CD4-positive, CD25-positive, alpha-beta regulatory T cell (primary cell): Measurements from ENCODE around the gene SLC35E1. TPM values are rescaled to one million over a fixed set of nuclear protein-coding genes. Genes with fewer than 3 reads are reported as not detected.

ENCODE experiments used
- ATAC-seq, 2 donors: fragments of 150-1000 bp; cut with Tn5 transposase; one replicate each; pipeline ENCODE4 v1.10.0; 2021; ENCODE audit warnings: low read depth in 2 of 2, moderate number of reproducible peaks in 2 of 2, moderate library complexity in 1 of 2
- DNase-seq, 3 donors: peaks; one replicate each; pipeline versions ENCODE4 v3.0.0 to v3.0.0-alpha.2; 2012 to 2022; ENCODE audit warnings: mixed read lengths in 1 of 3
- H3K27ac ChIP-seq: one replicate; pipeline ENCODE4 v1.7.0; 2013; ENCODE audit warnings: mild to moderate bottlenecking, low read length; ENCODE audit not compliant: insufficient read depth, poor library complexity, severe bottlenecking
- H3K27me3 ChIP-seq: one replicate; pipeline ENCODE4 v1.7.0; 2013; ENCODE audit warnings: low read length; ENCODE audit not compliant: control insufficient read depth, insufficient read depth
- H3K36me3 ChIP-seq: one replicate; pipeline ENCODE4 v1.7.0; 2013; ENCODE audit warnings: mild to moderate bottlenecking, low read length, moderate library complexity; ENCODE audit not compliant: control insufficient read depth, insufficient read depth
- H3K4me1 ChIP-seq: 2 replicates; pipeline ENCODE4 v1.7.0; 2013; ENCODE audit warnings: mild to moderate bottlenecking, low read length; ENCODE audit not compliant: insufficient read depth, control insufficient read depth, poor library complexity, severe bottlenecking
- H3K4me3 ChIP-seq: one replicate; pipeline ENCODE4 v1.7.0; 2013; ENCODE audit warnings: low read depth, mild to moderate bottlenecking, low read length, moderate library complexity
- H3K9me3 ChIP-seq, 2 experiments: 1 replicate in 1 of 2; 2 replicates in 1 of 2; pipeline ENCODE4 v1.7.0; 2013; ENCODE audit warnings: low read length in 2 of 2, mild to moderate bottlenecking in 1 of 2, moderate library complexity in 1 of 2; ENCODE audit not compliant: control insufficient read depth in 2 of 2
- H3K27ac Mint-ChIP-seq, 3 donors: one replicate each; pipeline ENCODE4 v1.8.0; 2020 to 2022; ENCODE audit warnings: mild to moderate bottlenecking in 3 of 3, mixed read lengths in 3 of 3, moderate library complexity in 2 of 3
- H3K27me3 Mint-ChIP-seq: one replicate; pipeline ENCODE4 v1.8.0; 2022; ENCODE audit warnings: mild to moderate bottlenecking, mixed read lengths
- H3K36me3 Mint-ChIP-seq: one replicate; pipeline ENCODE4 v1.8.0; 2020; ENCODE audit warnings: mixed read lengths
- H3K4me1 Mint-ChIP-seq, 4 donors: one replicate each; pipeline ENCODE4 v1.8.0; 2020 to 2022; ENCODE audit warnings: mixed read lengths in 4 of 4, mild to moderate bottlenecking in 1 of 4
- H3K4me3 Mint-ChIP-seq, 4 donors: one replicate each; pipeline ENCODE4 v1.8.0; 2020 to 2022; ENCODE audit warnings: mild to moderate bottlenecking in 4 of 4, mixed read lengths in 4 of 4, moderate library complexity in 3 of 4
- H3K9me3 Mint-ChIP-seq, 7 donors: one replicate each; pipeline ENCODE4 v1.8.0; 2020 to 2022; ENCODE audit warnings: mixed read lengths in 7 of 7, mild to moderate bottlenecking in 3 of 7, moderate library complexity in 2 of 7
- polyA plus RNA-seq, 4 donors: library from polyadenylated mRNA; unstranded; fragments of 300-500 nt; fragmentation: Illumina TruSeq; gene quantifications; one replicate each; pipeline ENCODE4 v1.2.3, GENCODE V29; 2021
- total RNA-seq: library from RNA; stranded (reverse); gene quantifications from one replicate; pipeline ENCODE4 v1.2.3, GENCODE V29; 2022

SLC35E1 gene
- total and polyA plus RNA-seq, 5 donors from 2014 or later: 19.0 to 93.1 (median 28.2) TPM

GRCh38 chr19:16531380-16531669 is 40.9 kb downstream of the SLC35E1 start:
- peaks cover 19% of the 10 kb centered on the region for H3K36me3 Mint-ChIP-seq
- DNase-seq (no peak), ATAC-seq (no peak)
- H3K27me3 Mint-ChIP-seq: no peaks in the 10 kb centered on the region
- no peak overlapping the region for H3K4me3 Mint-ChIP-seq
- H3K36me3 ChIP-seq: peaks cover 94% of the 10 kb centered on the region
- no peaks in the 10 kb centered on the region for H3K27me3 ChIP-seq
- peaks cover 0 to 2% (median 0%) of the 10 kb centered on the region in 4 donors for H3K4me1 Mint-ChIP-seq
- no peaks in the 10 kb centered on the region for H3K4me1 ChIP-seq
- H3K4me3 ChIP-seq: no peak overlapping the region
- no peaks in the 10 kb centered on the region for H3K9me3 Mint-ChIP-seq
- no peak overlapping the region for H3K27ac ChIP-seq
- no peak overlapping the region for H3K27ac Mint-ChIP-seq
- H3K9me3 ChIP-seq: no peaks in the 10 kb centered on the region

- peaks cover 19% of the 10 kb centered on the region for H3K36me3 Mint-ChIP-seq
- peaks cover 94% of the 10 kb centered on the region for H3K36me3 ChIP-seq
- no peak overlapping the region for H3K27ac Mint-ChIP-seq
- H3K4me1 Mint-ChIP-seq: peaks cover 0 to 2% (median 0%) of the 10 kb centered on the region in 4 donors
- no peaks in the 10 kb centered on the region for H3K9me3 ChIP-seq
- H3K9me3 Mint-ChIP-seq: no peaks in the 10 kb centered on the region
- no peaks in the 10 kb centered on the region for H3K4me1 ChIP-seq
- H3K27me3 ChIP-seq: no peaks in the 10 kb centered on the region
- H3K4me3 Mint-ChIP-seq: no peak overlapping the region
- DNase-seq (no peak), ATAC-seq (no peak)
- H3K27ac ChIP-seq: no peak overlapping the region
- H3K27me3 Mint-ChIP-seq: no peaks in the 10 kb centered on the region
- no peak overlapping the region for H3K4me3 ChIP-seq
These were observed 41.5 kb downstream of the SLC35E1 start for GRCh38 chr19:16530540-16531379.

- no peaks in the 10 kb centered on the region for H3K4me1 ChIP-seq
- H3K36me3 ChIP-seq: peaks cover 91% of the 10 kb centered on the region
- Mint-ChIP-seq H3K27ac (no peak overlapping the region), H3K36me3 (peaks cover 19% of the 10 kb centered on the region), H3K4me3 (no peak overlapping the region), H3K4me1 (peaks cover 0 to 2% (median 0%) of the 10 kb centered on the region in 4 donors), H3K27me3 (no peaks in the 10 kb centered on the region), H3K9me3 (no peaks in the 10 kb centered on the region)
- H3K27ac ChIP-seq: no peak overlapping the region
- no peak overlapping the region for H3K4me3 ChIP-seq
- H3K9me3 ChIP-seq: no peaks in the 10 kb centered on the region
- no peak for ATAC-seq
- no peaks in the 10 kb centered on the region for H3K27me3 ChIP-seq
- no peak for DNase-seq
These were observed 42.6 kb downstream of the SLC35E1 start for GRCh38 chr19:16529466-16530144.

- H3K27me3 ChIP-seq: no peaks in the 10 kb centered on the region
- H3K27me3 Mint-ChIP-seq: no peaks in the 10 kb centered on the region
- H3K4me3 ChIP-seq: no peak overlapping the region
- ATAC-seq: peak in 1 of 2 donors; percentile 38
- peaks cover 87% of the 10 kb centered on the region for H3K36me3 ChIP-seq
- peak in 2 of 3 donors; percentile 36 to 58 for DNase-seq
- H3K27ac Mint-ChIP-seq: no peak overlapping the region
- no peaks in the 10 kb centered on the region for H3K4me1 ChIP-seq
- no peak overlapping the region for H3K4me3 Mint-ChIP-seq
- H3K27ac ChIP-seq: no peak overlapping the region
- H3K9me3 ChIP-seq: no peaks in the 10 kb centered on the region
- peaks cover 0 to 2% (median 0%) of the 10 kb centered on the region in 4 donors for H3K4me1 Mint-ChIP-seq
- H3K9me3 Mint-ChIP-seq: no peaks in the 10 kb centered on the region
- peaks cover 15% of the 10 kb centered on the region for H3K36me3 Mint-ChIP-seq
These were observed 44.2 kb downstream of the SLC35E1 start for GRCh38 chr19:16527971-16528521.

- Mint-ChIP-seq H3K27me3 (no peaks in the 10 kb centered on the region), H3K4me1 (peaks cover 0 to 2% (median 0%) of the 10 kb centered on the region in 4 donors), H3K27ac (no peak overlapping the region), H3K9me3 (no peaks in the 10 kb centered on the region), H3K4me3 (no peak overlapping the region), H3K36me3 (peaks cover 15% of the 10 kb centered on the region)
- Histone ChIP-seq H3K4me3 (no peak overlapping the region), H3K27ac (no peak overlapping the region), H3K27me3 (no peaks in the 10 kb centered on the region), H3K4me1 (no peaks in the 10 kb centered on the region), H3K9me3 (no peaks in the 10 kb centered on the region), H3K36me3 (peaks cover 87% of the 10 kb centered on the region)
- no peak for DNase-seq
- no peak for ATAC-seq
These were observed 44.8 kb downstream of the SLC35E1 start for GRCh38 chr19:16527334-16527935.

- H3K36me3 ChIP-seq: peaks cover 81% of the 10 kb centered on the region
- Mint-ChIP-seq H3K9me3 (no peaks in the 10 kb centered on the region), H3K27ac (no peak overlapping the region), H3K36me3 (peaks cover 9% of the 10 kb centered on the region), H3K4me3 (no peak overlapping the region), H3K27me3 (no peaks in the 10 kb centered on the region), H3K4me1 (peaks cover 0 to 2% (median 0%) of the 10 kb centered on the region in 4 donors)
- H3K4me3 ChIP-seq: no peak overlapping the region
- no peaks in the 10 kb centered on the region for H3K9me3 ChIP-seq
- no peak overlapping the region for H3K27ac ChIP-seq
- no peaks in the 10 kb centered on the region for H3K27me3 ChIP-seq
- ATAC-seq: no peak
- no peak for DNase-seq
- H3K4me1 ChIP-seq: no peaks in the 10 kb centered on the region
These were observed 46.3 kb downstream of the SLC35E1 start for GRCh38 chr19:16525751-16526481.

- no peaks in the 10 kb centered on the region for H3K9me3 ChIP-seq
- no peaks in the 10 kb centered on the region for H3K4me1 ChIP-seq
- Mint-ChIP-seq H3K36me3 (peaks cover 9% of the 10 kb centered on the region), H3K4me3 (no peak overlapping the region), H3K27me3 (no peaks in the 10 kb centered on the region), H3K9me3 (no peaks in the 10 kb centered on the region), H3K27ac (no peak overlapping the region), H3K4me1 (peaks cover 0 to 2% (median 0%) of the 10 kb centered on the region in 4 donors)
- peaks cover 81% of the 10 kb centered on the region for H3K36me3 ChIP-seq
- H3K27me3 ChIP-seq: no peaks in the 10 kb centered on the region
- H3K27ac ChIP-seq: no peak overlapping the region
- DNase-seq (no peak), ATAC-seq (no peak)
- H3K4me3 ChIP-seq: no peak overlapping the region
These were observed 47.1 kb downstream of the SLC35E1 start for GRCh38 chr19:16524991-16525734.
